ENCODE measurements around the gene PLEKHN1.

PLEKHN1 gene

GRCh38 chr1:959731-960362 is 6.4 kb upstream of the PLEKHN1 start:
- Histone ChIP-seq H3K4me1 (ENCODE audit: insufficient read depth, low read length) (no peaks in the 10 kb centered on the region), H3K36me3 (ENCODE audit: insufficient read depth, low read depth, low read length) (peaks cover 32% of the 10 kb centered on the region), H3K9ac (ENCODE audit: low read depth, low read length) (no peak overlapping the region), H3K4me3 (ENCODE audit: low read length) (peak overlapping the region; percentile 60; the same call in 1 of the 2 replicates), H3K27me3 (ENCODE audit: insufficient read depth, low read length) (peaks cover 19% of the 10 kb centered on the region), H3K9me3 (ENCODE audit: insufficient read depth, low read depth, low read length) (no peaks in the 10 kb centered on the region), H3K27ac (ENCODE audit: low read length) (no peak overlapping the region)

DNA sequence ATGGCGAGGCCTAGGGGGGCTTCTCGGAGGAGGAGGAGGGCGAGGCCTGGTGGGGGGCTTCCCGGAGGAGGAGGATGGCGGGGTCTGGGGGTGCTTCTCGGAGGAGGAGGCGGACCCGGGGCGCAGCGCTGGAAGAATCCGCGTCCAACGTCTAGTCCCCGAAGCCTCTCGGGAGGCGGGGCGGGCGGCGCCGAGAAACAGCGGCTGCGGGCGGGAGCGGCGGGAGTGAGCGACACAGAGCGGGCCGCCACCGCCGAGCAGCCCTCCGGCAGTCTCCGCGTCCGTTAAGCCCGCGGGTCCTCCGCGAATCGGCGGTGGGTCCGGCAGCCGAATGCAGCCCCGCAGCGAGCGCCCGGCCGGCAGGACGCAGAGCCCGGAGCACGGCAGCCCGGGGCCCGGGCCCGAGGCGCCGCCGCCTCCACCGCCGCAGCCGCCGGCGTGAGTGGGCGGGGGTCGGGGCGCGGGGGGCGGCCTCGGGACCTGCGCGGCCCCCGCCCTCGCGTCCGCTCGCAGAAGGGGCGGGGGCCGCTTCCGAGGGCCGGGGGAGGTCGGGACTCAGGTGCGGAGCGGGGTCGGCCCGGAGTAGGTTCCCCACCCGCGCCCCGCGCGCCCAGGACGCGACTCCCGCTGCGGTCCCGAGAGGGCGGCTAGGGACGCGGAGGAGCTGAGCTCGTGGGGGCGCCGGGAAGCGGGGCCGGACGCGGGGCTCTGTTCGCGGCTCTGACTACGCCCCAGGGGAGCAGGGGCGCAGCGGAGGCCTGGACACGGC is 5.7 kb upstream of the PLEKHN1 start, which contains the start of gene KLHL17:
TSS of gene KLHL17 (plus strand) at position 222 of the 769 bp plus-strand sequence. CDS start at position 332, 110 bp downstream.
- no peak within 1 kb of the TSS for H3K27ac ChIP-seq (ENCODE audit: low read length)
- peaks cover 21% of the 10 kb centered on the region for H3K27me3 ChIP-seq (ENCODE audit: insufficient read depth, low read length)
- H3K4me1 ChIP-seq (ENCODE audit: insufficient read depth, low read length): no peaks in the 10 kb centered on the region
- H3K4me3 ChIP-seq (ENCODE audit: low read length): peak within 1 kb of the TSS; percentile 60
- no peak within 1 kb of the TSS for H3K9ac ChIP-seq (ENCODE audit: low read depth, low read length)
- H3K36me3 ChIP-seq (ENCODE audit: insufficient read depth, low read depth, low read length): peaks cover 25% of the 10 kb centered on the region
- H3K9me3 ChIP-seq (ENCODE audit: insufficient read depth, low read depth, low read length): no peaks in the 10 kb centered on the region

GRCh38 chr1:961132-961669 is 5.1 kb upstream of the PLEKHN1 start:
- Histone ChIP-seq H3K27ac (ENCODE audit: low read length) (no peak overlapping the region), H3K9ac (ENCODE audit: low read depth, low read length) (no peak overlapping the region), H3K4me1 (ENCODE audit: insufficient read depth, low read length) (no peaks in the 10 kb centered on the region), H3K9me3 (ENCODE audit: insufficient read depth, low read depth, low read length) (no peaks in the 10 kb centered on the region), H3K36me3 (ENCODE audit: insufficient read depth, low read depth, low read length) (peaks cover 19% of the 10 kb centered on the region), H3K27me3 (ENCODE audit: insufficient read depth, low read length) (peaks cover 27% of the 10 kb centered on the region), H3K4me3 (ENCODE audit: low read length) (peak overlapping the region; percentile 60)

GRCh38 chr1:962381-963300 is 3.6 kb upstream of the PLEKHN1 start:
- Histone ChIP-seq H3K4me1 (ENCODE audit: insufficient read depth, low read length) (no peaks in the 10 kb centered on the region), H3K36me3 (ENCODE audit: insufficient read depth, low read depth, low read length) (peaks cover 9% of the 10 kb centered on the region; the same call in 1 of the 2 replicates), H3K9me3 (ENCODE audit: insufficient read depth, low read depth, low read length) (no peaks in the 10 kb centered on the region), H3K4me3 (ENCODE audit: low read length) (no peak overlapping the region), H3K27ac (ENCODE audit: low read length) (no peak overlapping the region), H3K27me3 (ENCODE audit: insufficient read depth, low read length) (peaks cover 42% of the 10 kb centered on the region), H3K9ac (ENCODE audit: low read depth, low read length) (no peak overlapping the region)

DNA sequence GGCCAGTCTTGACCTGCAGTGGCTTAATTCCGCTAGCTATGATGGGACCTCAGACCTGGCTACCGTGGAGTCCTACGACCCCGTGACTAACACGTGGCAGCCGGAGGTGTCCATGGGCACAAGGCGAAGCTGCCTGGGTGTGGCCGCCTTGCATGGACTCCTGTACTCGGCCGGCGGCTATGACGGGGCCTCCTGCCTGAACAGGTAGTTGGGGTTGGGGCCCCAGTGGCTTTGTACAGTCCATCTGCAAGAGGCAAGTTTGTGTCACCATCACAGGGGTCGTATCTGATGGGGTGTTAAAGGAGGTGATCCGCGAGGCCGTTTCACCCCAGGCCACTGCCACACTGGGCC is 3.0 kb upstream of the PLEKHN1 start:
- Histone ChIP-seq H3K27me3 (ENCODE audit: insufficient read depth, low read length) (peaks cover 48% of the 10 kb centered on the region), H3K36me3 (ENCODE audit: insufficient read depth, low read depth, low read length) (peaks cover 9% of the 10 kb centered on the region; the same call in 1 of the 2 replicates), H3K4me1 (ENCODE audit: insufficient read depth, low read length) (no peaks in the 10 kb centered on the region), H3K4me3 (ENCODE audit: low read length) (no peak overlapping the region), H3K27ac (ENCODE audit: low read length) (no peak overlapping the region), H3K9me3 (ENCODE audit: insufficient read depth, low read depth, low read length) (no peaks in the 10 kb centered on the region), H3K9ac (ENCODE audit: low read depth, low read length) (no peak overlapping the region)

GRCh38 chr1:963746-964525 is 2.3 kb upstream of the PLEKHN1 start:
- no peak overlapping the region for H3K9ac ChIP-seq (ENCODE audit: low read depth, low read length)
- H3K9me3 ChIP-seq (ENCODE audit: insufficient read depth, low read depth, low read length): no peaks in the 10 kb centered on the region
- peaks cover 55% of the 10 kb centered on the region for H3K27me3 ChIP-seq (ENCODE audit: insufficient read depth, low read length)
- no peak overlapping the region for H3K4me3 ChIP-seq (ENCODE audit: low read length)
- H3K36me3 ChIP-seq (ENCODE audit: insufficient read depth, low read depth, low read length): peaks cover 9% of the 10 kb centered on the region; the same call in 1 of the 2 replicates
- no peaks in the 10 kb centered on the region for H3K4me1 ChIP-seq (ENCODE audit: insufficient read depth, low read length)
- no peak overlapping the region for H3K27ac ChIP-seq (ENCODE audit: low read length)

- peaks cover 9% of the 10 kb centered on the region; the same call in 1 of the 2 replicates for H3K36me3 ChIP-seq (ENCODE audit: insufficient read depth, low read depth, low read length)
- H3K27ac ChIP-seq (ENCODE audit: low read length): no peak overlapping the region
- peaks cover 57% of the 10 kb centered on the region for H3K27me3 ChIP-seq (ENCODE audit: insufficient read depth, low read length)
- H3K4me3 ChIP-seq (ENCODE audit: low read length): no peak overlapping the region
- no peaks in the 10 kb centered on the region for H3K4me1 ChIP-seq (ENCODE audit: insufficient read depth, low read length)
- H3K9ac ChIP-seq (ENCODE audit: low read depth, low read length): no peak overlapping the region
- no peaks in the 10 kb centered on the region for H3K9me3 ChIP-seq (ENCODE audit: insufficient read depth, low read depth, low read length)
Measured at GRCh38 chr1:964691-965525, 1.4 kb upstream of the PLEKHN1 start.

GRCh38 chr1:965526-966134 is 652 bp upstream of the PLEKHN1 start:
- no peaks in the 10 kb centered on the region for H3K4me1 ChIP-seq (ENCODE audit: insufficient read depth, low read length)
- no peak overlapping the region for H3K4me3 ChIP-seq (ENCODE audit: low read length)
- peaks cover 61% of the 10 kb centered on the region for H3K27me3 ChIP-seq (ENCODE audit: insufficient read depth, low read length)
- peaks cover 9% of the 10 kb centered on the region; the same call in 1 of the 2 replicates for H3K36me3 ChIP-seq (ENCODE audit: insufficient read depth, low read depth, low read length)
- H3K9me3 ChIP-seq (ENCODE audit: insufficient read depth, low read depth, low read length): no peaks in the 10 kb centered on the region
- no peak overlapping the region for H3K9ac ChIP-seq (ENCODE audit: low read depth, low read length)
- H3K27ac ChIP-seq (ENCODE audit: low read length): no peak overlapping the region

DNA sequence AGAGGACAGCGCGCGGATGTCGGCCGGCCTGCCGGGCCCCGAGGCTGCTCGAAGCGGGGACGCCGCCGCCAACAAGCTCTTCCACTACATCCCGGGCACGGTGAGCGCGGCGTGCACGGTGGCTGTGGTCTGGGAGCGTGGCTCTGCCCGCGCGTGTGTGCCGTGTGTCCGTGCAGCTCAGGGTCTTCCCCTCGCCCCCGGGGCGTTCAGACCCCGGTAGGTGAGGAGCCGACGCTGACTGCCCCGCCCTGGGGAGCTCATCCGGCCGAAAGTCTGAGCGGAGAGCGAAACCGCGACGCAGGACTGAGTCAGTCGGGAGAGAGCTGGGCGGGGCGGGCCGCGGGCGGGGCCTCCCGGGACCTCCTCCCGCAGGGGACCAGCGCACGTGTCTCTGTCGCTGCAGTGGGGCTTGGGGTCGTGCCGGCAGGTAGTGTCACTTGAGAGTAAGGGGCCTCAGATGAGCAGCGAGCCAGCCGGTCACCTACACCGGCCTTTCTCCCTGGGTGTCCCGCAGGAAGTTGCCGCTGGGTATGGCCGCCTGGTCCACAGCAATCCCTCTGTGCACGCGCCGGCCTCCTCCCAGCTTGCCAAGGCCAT is 520 bp downstream of the PLEKHN1 start:
- Histone ChIP-seq H3K9ac (ENCODE audit: low read depth, low read length) (no peak overlapping the region), H3K4me3 (ENCODE audit: low read length) (peak overlapping the region; percentile 66; the same call in 1 of the 2 replicates), H3K27me3 (ENCODE audit: insufficient read depth, low read length) (peaks cover 65% of the 10 kb centered on the region), H3K36me3 (ENCODE audit: insufficient read depth, low read depth, low read length) (peaks cover 9% of the 10 kb centered on the region; the same call in 1 of the 2 replicates), H3K4me1 (ENCODE audit: insufficient read depth, low read length) (no peaks in the 10 kb centered on the region), H3K27ac (ENCODE audit: low read length) (no peak overlapping the region), H3K9me3 (ENCODE audit: insufficient read depth, low read depth, low read length) (no peaks in the 10 kb centered on the region)
